HepG2 (cell line): ENCODE data around the gene ELK1. TPM values are rescaled to one million over a fixed set of nuclear protein-coding genes. Genes with fewer than 3 reads are reported as not detected.
A peak's percentile ranks its signal among the peaks of the same experiment; 100 is the strongest.

Experiments
- AKNA ChIP-seq: sonication (generic); formaldehyde crosslinking; IDR thresholded peaks from 2 replicates; pipeline ENCODE4 v1.4.0; 2020; ENCODE audit warnings: missing genetic modification reagents, borderline replicate concordance
- ARNT2 ChIP-seq: sonication (generic); formaldehyde crosslinking; IDR thresholded peaks from 2 replicates; pipeline ENCODE4 v1.8.0; 2022; ENCODE audit warnings: mild to moderate bottlenecking, low read depth, missing genetic modification reagents, moderate library complexity
- ATM ChIP-seq: fragments of 450-650 bp; IDR thresholded peaks from 2 replicates; pipeline ENCODE4 v1.7.1; 2017; ENCODE audit warnings: mild to moderate bottlenecking, borderline replicate concordance
- DR1 ChIP-seq: sonication (generic); formaldehyde crosslinking; IDR thresholded peaks from 2 replicates; pipeline ENCODE4 v1.8.0; 2021; ENCODE audit warnings: mild to moderate bottlenecking, missing genetic modification reagents, inconsistent platforms
- GPBP1L1 ChIP-seq: sonication (generic); formaldehyde crosslinking; IDR thresholded peaks from 2 replicates; pipeline ENCODE4 v1.5.0; 2020; ENCODE audit warnings: mild to moderate bottlenecking, missing genetic modification reagents
- HIC2 ChIP-seq: sonication (generic); formaldehyde crosslinking; IDR thresholded peaks from 2 replicates; pipeline ENCODE4 v1.9.0; 2022; ENCODE audit warnings: low read depth, missing genetic modification reagents
- IRF9 ChIP-seq: sonication (generic); formaldehyde crosslinking; IDR thresholded peaks from 2 replicates; pipeline ENCODE4 v1.8.0; 2022; ENCODE audit warnings: missing genetic modification reagents, mild to moderate bottlenecking, borderline replicate concordance
- KLF13 ChIP-seq: sonication (generic); formaldehyde crosslinking; IDR thresholded peaks from 2 replicates; pipeline ENCODE4 v1.4.0; 2020; ENCODE audit warnings: mild to moderate bottlenecking, missing genetic modification reagents
- MTA1 ChIP-seq: sonication (generic); formaldehyde crosslinking; IDR thresholded peaks from 2 replicates; pipeline ENCODE4 v1.4.0; 2020; ENCODE audit warnings: missing genetic modification reagents, mild to moderate bottlenecking, borderline replicate concordance
- MTERF4 ChIP-seq: sonication (generic); formaldehyde crosslinking; IDR thresholded peaks from 2 replicates; pipeline ENCODE4 v1.8.0; 2023; ENCODE audit warnings: mild to moderate bottlenecking, missing genetic modification reagents
- ZNF691 ChIP-seq: sonication (generic); formaldehyde crosslinking; IDR thresholded peaks from 2 replicates; pipeline ENCODE4 v1.4.0; 2020; ENCODE audit warnings: missing genetic modification reagents, low read depth, mild to moderate bottlenecking, borderline replicate concordance
- polyA plus RNA-seq, 8 experiments: library from polyadenylated mRNA; depleted of rRNA in 3 of 8; stranded (reverse) in 7 of 8; unstranded in 1 of 8; fragments of >200 nt; fragmentation: Illumina TruSeq in 4 of 8; extraction: Trizol in 4 of 8; gene quantifications; 2 replicates each; pipeline versions ENCODE4 v1.2.1 to v1.2.3, GENCODE V29; 2011 to 2016; ENCODE audit warnings: low read depth in 4 of 8, missing spikeins in 1 of 8, mixed read lengths in 1 of 8; ENCODE audit not compliant: insufficient read depth in 1 of 8
- total RNA-seq, 5 experiments: library from RNA; depleted of rRNA; stranded (reverse); fragments of >200 nt; fragmentation: Illumina TruSeq; extraction: Trizol; gene quantifications; 2 replicates each; pipeline ENCODE4 v1.2.3, GENCODE V29; 2016; ENCODE audit warnings: low read depth in 1 of 5

The ELK1 gene
- total and polyA plus RNA-seq, 2 of the 13 experiments (the other 11 are each of a cell fraction or from before 2014, with no cell fraction given) = 4.3 to 7.2 TPM

GRCh38 chrX:47619486-47620302, 30.7 kb downstream of the ELK1 start, which contains the start of gene SYN1 (continued):
- TF ChIP-seq MTA1 (CRISPR knock-in tag) (no peak), MTERF4 (no peak), ZNF691 (no peak), AKNA (CRISPR knock-in tag) (no peak), HIC2 (CRISPR knock-in tag) (no peak), IRF9 (CRISPR knock-in tag) (0 out of 2 replicates have a peak, but pooled peaks have one; percentile 57), ATM (no peak), ARNT2 (CRISPR knock-in tag) (peak; percentile 85), DR1 (CRISPR knock-in tag) (no peak), KLF13 (CRISPR knock-in tag) (no peak), GPBP1L1 (CRISPR knock-in tag) (no peak)
